PFSK-1 (cell line): ENCODE measurements around the gene GPC6.

Source experiments
- FOXP2 ChIP-seq: optimal IDR thresholded peaks from 2 replicates; pipeline ENCODE3; 2011; ENCODE audit warnings: borderline replicate concordance, control low read depth, inconsistent platforms; ENCODE audit not compliant: insufficient read depth; ENCODE audit errors: extremely low read length, extremely low read depth
- POLR2AphosphoS5 ChIP-seq: IDR thresholded peaks from 2 replicates; pipeline ENCODE4 v1.6.1; 2012; ENCODE audit warnings: low read depth, mild to moderate bottlenecking, control low read depth, low read length, moderate library complexity
- SIN3A ChIP-seq: IDR thresholded peaks from 2 replicates; pipeline ENCODE4 v1.6.1; 2012; ENCODE audit warnings: mild to moderate bottlenecking, low read length, moderate library complexity, borderline replicate concordance; ENCODE audit not compliant: insufficient read depth
- TAF1 ChIP-seq: IDR thresholded peaks from 2 replicates; pipeline ENCODE4 v1.6.1; 2012; ENCODE audit warnings: low read length, control low read depth, borderline replicate concordance; ENCODE audit not compliant: insufficient read depth
- TF ChIP-seq, protein P1 (sequence below), 2 experiments: IDR thresholded peaks; 2 replicates each; pipeline versions ENCODE4 v1.6.1 to v1.8.0; 2011 to 2012; ENCODE audit warnings: low read depth in 2 of 2, low read length in 2 of 2, control low read depth in 1 of 2, inconsistent platforms in 1 of 2, mild to moderate bottlenecking in 1 of 2, moderate library complexity in 1 of 2; ENCODE audit not compliant: insufficient read depth in 1 of 2

The GPC6 gene

DNA sequence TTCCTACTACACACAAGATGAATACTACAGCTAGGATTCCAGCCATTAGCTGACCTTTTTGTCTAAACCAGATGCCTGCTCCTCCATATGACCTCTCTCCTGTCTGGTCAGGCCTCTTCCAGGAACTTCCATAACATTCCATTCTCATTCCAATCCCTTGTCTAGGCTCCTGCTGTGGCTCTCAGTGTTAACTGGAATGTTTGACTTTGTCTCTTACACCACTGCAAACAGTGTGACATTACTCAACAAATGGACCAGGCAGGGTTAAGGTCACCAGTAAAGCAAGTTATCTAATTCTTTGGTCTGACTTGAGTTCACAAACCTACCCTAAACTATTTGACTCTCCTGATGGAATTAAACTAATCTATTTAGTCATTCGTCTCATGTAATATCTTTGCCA, 2.1 kb upstream of the GPC6 start:
- TF ChIP-seq SIN3A = no peak
- TF ChIP-seq, protein P1, sequence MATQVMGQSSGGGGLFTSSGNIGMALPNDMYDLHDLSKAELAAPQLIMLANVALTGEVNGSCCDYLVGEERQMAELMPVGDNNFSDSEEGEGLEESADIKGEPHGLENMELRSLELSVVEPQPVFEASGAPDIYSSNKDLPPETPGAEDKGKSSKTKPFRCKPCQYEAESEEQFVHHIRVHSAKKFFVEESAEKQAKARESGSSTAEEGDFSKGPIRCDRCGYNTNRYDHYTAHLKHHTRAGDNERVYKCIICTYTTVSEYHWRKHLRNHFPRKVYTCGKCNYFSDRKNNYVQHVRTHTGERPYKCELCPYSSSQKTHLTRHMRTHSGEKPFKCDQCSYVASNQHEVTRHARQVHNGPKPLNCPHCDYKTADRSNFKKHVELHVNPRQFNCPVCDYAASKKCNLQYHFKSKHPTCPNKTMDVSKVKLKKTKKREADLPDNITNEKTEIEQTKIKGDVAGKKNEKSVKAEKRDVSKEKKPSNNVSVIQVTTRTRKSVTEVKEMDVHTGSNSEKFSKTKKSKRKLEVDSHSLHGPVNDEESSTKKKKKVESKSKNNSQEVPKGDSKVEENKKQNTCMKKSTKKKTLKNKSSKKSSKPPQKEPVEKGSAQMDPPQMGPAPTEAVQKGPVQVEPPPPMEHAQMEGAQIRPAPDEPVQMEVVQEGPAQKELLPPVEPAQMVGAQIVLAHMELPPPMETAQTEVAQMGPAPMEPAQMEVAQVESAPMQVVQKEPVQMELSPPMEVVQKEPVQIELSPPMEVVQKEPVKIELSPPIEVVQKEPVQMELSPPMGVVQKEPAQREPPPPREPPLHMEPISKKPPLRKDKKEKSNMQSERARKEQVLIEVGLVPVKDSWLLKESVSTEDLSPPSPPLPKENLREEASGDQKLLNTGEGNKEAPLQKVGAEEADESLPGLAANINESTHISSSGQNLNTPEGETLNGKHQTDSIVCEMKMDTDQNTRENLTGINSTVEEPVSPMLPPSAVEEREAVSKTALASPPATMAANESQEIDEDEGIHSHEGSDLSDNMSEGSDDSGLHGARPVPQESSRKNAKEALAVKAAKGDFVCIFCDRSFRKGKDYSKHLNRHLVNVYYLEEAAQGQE (IDR thresholded peaks at IDR 0.05; ENCODE audit: insufficient read depth in 1 of 2, low read depth in 2 of 2, low read length in 2 of 2) = no peak
- TF ChIP-seq TAF1 = no peak
- no peak for TF ChIP-seq POLR2AphosphoS5
- TF ChIP-seq FOXP2 = no peak

DNA sequence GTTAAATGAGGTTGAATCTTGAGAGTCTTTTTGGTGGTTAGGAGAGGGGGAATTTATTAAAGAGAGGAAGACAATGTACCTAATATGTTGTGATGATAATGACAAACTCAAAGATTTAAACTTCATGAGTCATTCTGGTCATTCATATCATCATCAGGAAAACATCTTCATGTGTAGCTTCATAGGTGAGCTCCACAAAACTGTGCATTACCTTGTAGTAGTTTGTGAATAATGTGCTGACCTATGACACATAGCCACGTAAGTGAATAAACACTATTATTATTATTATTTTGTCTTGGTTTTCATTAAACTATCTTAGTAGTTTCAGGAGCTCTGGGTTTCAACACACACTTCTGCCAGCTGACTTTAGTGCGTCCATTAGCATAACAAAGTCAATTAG, 997 bp upstream of the GPC6 start:
- TF ChIP-seq TAF1 (no peak), POLR2AphosphoS5 (no peak), FOXP2 (no peak), SIN3A (no peak)
- TF ChIP-seq, protein P1 (IDR thresholded peaks at IDR 0.05; ENCODE audit: insufficient read depth in 1 of 2, low read depth in 2 of 2, low read length in 2 of 2) = no peak

DNA sequence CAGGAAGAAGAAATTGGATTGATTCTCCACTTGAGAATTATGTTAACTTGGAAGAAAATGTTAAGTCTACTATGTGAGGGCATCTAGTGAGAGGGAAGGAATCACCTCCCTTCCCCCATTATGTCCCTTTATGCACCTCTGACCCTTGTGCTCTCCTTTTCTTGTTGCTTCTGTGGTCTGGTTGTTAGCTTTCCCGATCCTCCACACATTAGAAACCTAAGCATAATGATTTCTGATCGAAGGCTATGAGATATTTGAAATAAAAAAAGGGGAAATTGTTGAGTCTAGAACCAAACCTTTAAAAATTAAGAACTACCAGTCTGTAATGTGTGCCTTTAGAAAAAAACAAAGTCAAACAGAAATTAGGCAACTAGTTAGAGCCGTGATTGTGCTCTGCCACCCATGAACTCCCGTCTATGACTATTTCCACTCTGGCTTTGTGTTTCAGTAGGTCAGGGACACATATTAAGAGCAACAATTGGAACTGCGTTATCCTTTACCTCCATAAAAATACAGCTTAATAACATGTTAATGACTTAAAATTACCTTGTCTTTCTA, 463 bp upstream of the GPC6 start:
- TF ChIP-seq, protein P1 (IDR thresholded peaks at IDR 0.05; ENCODE audit: insufficient read depth in 1 of 2, low read depth in 2 of 2, low read length in 2 of 2) = no peak
- TF ChIP-seq TAF1 (no peak), SIN3A (no peak), POLR2AphosphoS5 (no peak), FOXP2 (no peak)

DNA sequence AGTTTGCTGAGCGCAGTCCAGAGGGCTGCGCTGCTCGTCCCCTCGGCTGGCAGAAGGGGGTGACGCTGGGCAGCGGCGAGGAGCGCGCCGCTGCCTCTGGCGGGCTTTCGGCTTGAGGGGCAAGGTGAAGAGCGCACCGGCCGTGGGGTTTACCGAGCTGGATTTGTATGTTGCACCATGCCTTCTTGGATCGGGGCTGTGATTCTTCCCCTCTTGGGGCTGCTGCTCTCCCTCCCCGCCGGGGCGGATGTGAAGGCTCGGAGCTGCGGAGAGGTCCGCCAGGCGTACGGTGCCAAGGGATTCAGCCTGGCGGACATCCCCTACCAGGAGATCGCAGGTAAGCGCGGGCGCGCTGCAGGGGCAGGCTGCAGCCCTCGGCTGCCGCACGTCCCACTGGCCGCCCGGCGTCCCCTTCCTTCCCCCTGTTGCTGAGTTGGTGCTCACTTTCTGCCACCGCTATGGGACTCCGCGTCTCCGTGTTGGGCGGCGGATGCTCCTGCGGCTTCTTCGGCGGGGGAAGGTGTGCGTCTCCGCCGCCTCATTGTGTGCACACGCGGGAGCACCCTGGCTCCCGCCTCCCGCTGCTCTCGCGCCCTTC, 772 bp downstream of the GPC6 start:
- TF ChIP-seq FOXP2 = peak; percentile 40
- TF ChIP-seq SIN3A = no peak; the same call in 1 of the 2 replicates
- no peak for TF ChIP-seq TAF1
- no peak for TF ChIP-seq POLR2AphosphoS5

DNA sequence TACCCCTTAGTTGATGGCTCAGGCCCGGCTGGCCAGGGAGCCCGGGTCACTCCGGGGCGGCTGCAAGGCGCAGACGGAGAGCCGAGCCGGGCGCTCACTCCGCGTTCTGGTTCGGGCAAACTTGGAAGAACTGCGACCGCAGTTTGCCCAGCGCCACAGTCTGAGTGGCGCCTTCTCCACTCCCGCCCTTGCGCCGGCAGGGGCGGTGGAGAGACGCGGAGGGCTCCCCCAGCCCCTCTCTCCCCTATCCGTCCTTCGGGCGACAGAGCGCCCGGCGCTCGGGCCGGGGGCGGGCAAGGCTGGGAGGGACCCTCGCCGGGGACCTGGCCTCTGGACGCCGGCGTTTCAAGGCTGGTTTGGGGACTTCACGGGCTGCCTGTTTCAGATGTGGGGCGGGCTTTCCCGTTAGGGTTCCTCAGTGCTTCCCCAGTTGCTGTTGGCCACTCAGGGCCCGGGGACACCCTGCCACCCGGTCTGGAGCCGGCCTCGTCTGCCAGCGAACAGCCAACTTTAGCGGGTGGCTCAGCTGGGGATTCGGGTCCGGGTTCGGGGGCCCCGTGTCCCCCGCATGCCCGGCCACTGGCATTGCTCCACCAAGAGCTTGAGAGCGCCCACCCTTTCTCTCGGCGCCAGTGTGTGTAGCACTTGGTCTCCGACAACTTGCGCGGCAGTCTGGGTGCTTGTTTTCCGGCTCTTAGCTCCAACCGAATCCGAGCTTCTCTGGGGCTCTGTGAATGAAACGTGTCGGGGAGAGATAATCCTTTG, 1.5 kb downstream of the GPC6 start:
- TF ChIP-seq, protein P1 (IDR thresholded peaks at IDR 0.05; ENCODE audit: insufficient read depth in 1 of 2, low read depth in 2 of 2, low read length in 2 of 2) = no peak
- TF ChIP-seq SIN3A (no peak), TAF1 (no peak), FOXP2 (no peak), POLR2AphosphoS5 (no peak)
